PC-3 (cell line): ENCODE results near the gene DEFB108B.
"Not testable (repeated sequence)": the region's sequence is repeated elsewhere in the genome, so short reads cannot be mapped to it uniquely, and the experiment has no call there.

Experiments used
- EZH2 ChIP-seq: fragments of 300-600 bp; sonication (generic); IDR thresholded peaks from one replicate; pipeline ENCODE4 v1.6.1; 2017; ENCODE audit warnings: antibody characterized with exemption, mild to moderate bottlenecking, low read length; ENCODE audit not compliant: unreplicated experiment
- TF ChIP-seq, protein P1 (sequence below): fragments of 300-600 bp; sonication (generic); conservative IDR thresholded peaks from 2 replicates; pipeline ENCODE4 v1.5.1; 2017; ENCODE audit warnings: antibody characterized with exemption, low read depth, mild to moderate bottlenecking, low read length

DNA sequence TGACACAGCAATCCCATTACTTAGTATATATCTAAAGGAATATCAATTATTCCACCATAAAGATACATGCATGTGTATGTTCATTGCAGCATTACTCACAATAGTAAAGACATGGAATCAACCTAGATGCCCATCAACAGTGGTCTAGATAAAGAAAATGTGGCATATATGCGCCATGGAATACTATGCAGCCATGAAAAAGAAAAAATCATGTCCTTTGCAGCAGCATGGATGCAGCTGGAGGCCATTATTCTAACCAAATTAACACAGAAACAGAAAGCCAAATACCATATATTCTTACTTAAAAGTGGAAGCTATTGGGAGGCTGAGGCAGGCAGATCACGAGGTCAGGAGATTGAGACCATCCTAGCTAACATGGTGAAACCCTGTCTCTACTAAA lies 20.9 kb downstream of the DEFB108B start:
- TF ChIP-seq, protein P1, sequence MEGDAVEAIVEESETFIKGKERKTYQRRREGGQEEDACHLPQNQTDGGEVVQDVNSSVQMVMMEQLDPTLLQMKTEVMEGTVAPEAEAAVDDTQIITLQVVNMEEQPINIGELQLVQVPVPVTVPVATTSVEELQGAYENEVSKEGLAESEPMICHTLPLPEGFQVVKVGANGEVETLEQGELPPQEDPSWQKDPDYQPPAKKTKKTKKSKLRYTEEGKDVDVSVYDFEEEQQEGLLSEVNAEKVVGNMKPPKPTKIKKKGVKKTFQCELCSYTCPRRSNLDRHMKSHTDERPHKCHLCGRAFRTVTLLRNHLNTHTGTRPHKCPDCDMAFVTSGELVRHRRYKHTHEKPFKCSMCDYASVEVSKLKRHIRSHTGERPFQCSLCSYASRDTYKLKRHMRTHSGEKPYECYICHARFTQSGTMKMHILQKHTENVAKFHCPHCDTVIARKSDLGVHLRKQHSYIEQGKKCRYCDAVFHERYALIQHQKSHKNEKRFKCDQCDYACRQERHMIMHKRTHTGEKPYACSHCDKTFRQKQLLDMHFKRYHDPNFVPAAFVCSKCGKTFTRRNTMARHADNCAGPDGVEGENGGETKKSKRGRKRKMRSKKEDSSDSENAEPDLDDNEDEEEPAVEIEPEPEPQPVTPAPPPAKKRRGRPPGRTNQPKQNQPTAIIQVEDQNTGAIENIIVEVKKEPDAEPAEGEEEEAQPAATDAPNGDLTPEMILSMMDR: not testable (repeated sequence)
- TF ChIP-seq EZH2: not testable (repeated sequence)
